ENCODE data around the gene RTEL1. TPM values are rescaled to one million over a fixed set of nuclear protein-coding genes. Genes with fewer than 3 reads are reported as not detected.
"Not testable (repeated sequence)": the region's sequence is repeated elsewhere in the genome, so short reads cannot be mapped to it uniquely, and the experiment has no call there.

Gene RTEL1
- total RNA-seq, 1 experiment from 2014 or later: 58.0 TPM

GRCh38 chr20:63730189-63730733 lies 72.1 kb downstream of the RTEL1 start:
- H2AFZ ChIP-seq (ENCODE audit: low read depth, low read length, poor library complexity, severe bottlenecking); H3K9me2 ChIP-seq (ENCODE audit: insufficient read depth); H4K20me1 ChIP-seq (ENCODE audit: insufficient read depth); H3K4me2 ChIP-seq (ENCODE audit: low read length); H3K27me3 ChIP-seq (ENCODE audit: insufficient read depth, low read length); H3K9me3 ChIP-seq (ENCODE audit: control insufficient read depth in 1 of 2, insufficient read depth in 1 of 2, low read depth in 1 of 2, low read length in 2 of 2); H3K9ac ChIP-seq (ENCODE audit: low read length); CTCF ChIA-PET; H3K4me3 ChIP-seq (replicated peaks in 1 of 2; ENCODE audit: low read depth in 1 of 2, low read length in 2 of 2); H3K4me1 ChIP-seq (ENCODE audit: control insufficient read depth in 1 of 2, insufficient read depth in 2 of 2, low read length in 2 of 2); ATAC-seq; DNase-seq (ENCODE audit: low read depth, low spot score); RAD21 ChIA-PET (ENCODE audit: low non-redundant PET in 1 of 2, low total read pairs in 2 of 2, uncharacterized antibody in 2 of 2, unreplicated experiment in 2 of 2); BruUV-seq (replicated peaks); H3K27ac ChIP-seq (ENCODE audit: low read depth, low read length); POLR2A ChIA-PET: not testable (repeated sequence)
- peaks cover 82% of the 10 kb centered on the region for H3K79me2 ChIP-seq (ENCODE audit: insufficient read depth, low read length)
- intact Hi-C loops (cut with micrococcal nuclease): loop anchor here (10.0 kb wide), 1 partner anchor 135 kb away; the partner anchor contains the start of genes ABHD16B and TPD52L2
- H3K36me3 ChIP-seq (ENCODE audit: control insufficient read depth in 1 of 2, insufficient read depth in 2 of 2, low read length in 2 of 2): peaks cover 0 to 25% of the 10 kb centered on the region in 2 experiments; a peak in 2 of 4 replicates

- Histone ChIP-seq H3K4me1 (ENCODE audit: control insufficient read depth in 1 of 2, insufficient read depth in 2 of 2, low read length in 2 of 2) (peaks cover 3 to 11% of the 10 kb centered on the region in 2 experiments; a peak in 3 of 4 replicates), H3K4me2 (ENCODE audit: low read length) (no peak overlapping the region), H3K9me2 (ENCODE audit: insufficient read depth) (no peaks in the 10 kb centered on the region), H4K20me1 (ENCODE audit: insufficient read depth) (no peaks in the 10 kb centered on the region), H3K4me3 (replicated peaks in 1 of 2; ENCODE audit: low read depth in 1 of 2, low read length in 2 of 2) (no peak overlapping the region), H3K36me3 (ENCODE audit: control insufficient read depth in 1 of 2, insufficient read depth in 2 of 2, low read length in 2 of 2) (peaks cover 0 to 23% of the 10 kb centered on the region in 2 experiments; a peak in 2 of 4 replicates), H3K9me3 (ENCODE audit: control insufficient read depth in 1 of 2, insufficient read depth in 1 of 2, low read depth in 1 of 2, low read length in 2 of 2) (no peaks in the 10 kb centered on the region), H3K27me3 (ENCODE audit: insufficient read depth, low read length) (no peaks in the 10 kb centered on the region), H3K79me2 (ENCODE audit: insufficient read depth, low read length) (peaks cover 72% of the 10 kb centered on the region), H2AFZ (ENCODE audit: low read depth, low read length, poor library complexity, severe bottlenecking) (no peak overlapping the region), H3K9ac (ENCODE audit: low read length) (no peak overlapping the region), H3K27ac (ENCODE audit: low read depth, low read length) (no peak overlapping the region)
- ChIA-PET RAD21 (ENCODE audit: low non-redundant PET in 1 of 2, low total read pairs in 2 of 2, uncharacterized antibody in 2 of 2, unreplicated experiment in 2 of 2) (no interaction called here), CTCF (no interaction called here), POLR2A (no interaction called here)
- ATAC-seq (no peak), DNase-seq (ENCODE audit: low read depth, low spot score) (no peak)
- BruUV-seq (replicated peaks): no TSS peak
- intact Hi-C loops (cut with micrococcal nuclease): loop anchor here (10.0 kb wide), 1 partner anchor 133 kb away; the partner anchor contains the start of genes ABHD16B and TPD52L2
- TF ChIP-seq ZFX (IDR thresholded peaks at IDR 0.05) (no peak), RAD21 (IDR thresholded peaks at IDR 0.05; ENCODE audit: low read depth) (no peak), ZNF274 (IDR thresholded peaks at IDR 0.05; ENCODE audit: low read depth, low read length) (no peak), CBX3 (IDR thresholded peaks at IDR 0.05; ENCODE audit: low read depth) (no peak), JUND (IDR thresholded peaks at IDR 0.05) (no peak), EZH2phosphoT487 (IDR thresholded peaks at IDR 0.05; ENCODE audit: borderline replicate concordance) (no peak), TCF7L2 (IDR thresholded peaks at IDR 0.05; ENCODE audit: borderline replicate concordance, extremely low read depth, insufficient read depth, insufficient read length) (no peak), CEBPB (IDR thresholded peaks at IDR 0.05; ENCODE audit: low read depth) (no peak), ATF3 (IDR thresholded peaks at IDR 0.05) (no peak), EGR1 (IDR thresholded peaks at IDR 0.05; ENCODE audit: low read depth) (no peak), MAX (IDR thresholded peaks at IDR 0.05) (no peak), CTCF (IDR thresholded peaks at IDR 0.05 in 2 of 3, conservative IDR thresholded peaks at IDR 0.05 in 1 of 3; ENCODE audit: borderline replicate concordance in 1 of 3, insufficient read depth in 1 of 3, low read depth in 2 of 3, low read length in 2 of 3) (no peak), ZBTB33 (IDR thresholded peaks at IDR 0.05; ENCODE audit: extremely low read depth, insufficient replicate concordance, low read length) (no peak), ELF1 (IDR thresholded peaks at IDR 0.05; ENCODE audit: borderline replicate concordance, low read depth) (no peak), YY1 (IDR thresholded peaks at IDR 0.05; ENCODE audit: extremely low read depth, insufficient replicate concordance, low read depth, low read length) (no peak), SP1 (IDR thresholded peaks at IDR 0.05; ENCODE audit: low read depth) (no peak), SRF (IDR thresholded peaks at IDR 0.05; ENCODE audit: low read depth) (no peak)
These were observed 73.3 kb downstream of the RTEL1 start for GRCh38 chr20:63731410-63731809.

Measured in HCT116 (cell line).